Cortex of kidney (tissue), 1 donor: ENCODE data around the gene SPOCK1.
"Not testable (repeated sequence)": the region's sequence is repeated elsewhere in the genome, so short reads cannot be mapped to it uniquely, and the experiment has no call there.

Experiments used
- DNase-seq: peaks from one replicate; lab custom pipeline; 2025; lab: John Stamatoyannopoulos, UW

Gene SPOCK1

DNA sequence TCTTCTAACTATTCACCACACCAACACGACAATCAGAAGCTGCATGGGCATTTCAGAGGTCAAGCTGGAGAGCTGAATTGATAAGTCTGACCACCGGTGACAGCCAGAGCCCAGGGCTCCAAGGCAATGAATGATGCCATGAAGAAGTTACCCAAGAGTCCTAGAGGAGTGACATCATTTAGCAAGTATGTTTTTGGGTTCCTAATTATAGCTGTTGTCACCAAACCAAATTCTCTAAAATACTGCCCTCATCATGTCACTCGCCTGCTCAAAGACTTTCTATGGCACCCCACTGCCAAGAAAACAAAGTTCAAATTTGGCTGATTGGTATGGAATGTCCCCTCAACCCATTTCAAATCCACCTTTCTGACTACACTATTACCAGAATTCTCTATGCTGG, 235.1 kb downstream of the SPOCK1 start:
- no peak for DNase-seq

DNA sequence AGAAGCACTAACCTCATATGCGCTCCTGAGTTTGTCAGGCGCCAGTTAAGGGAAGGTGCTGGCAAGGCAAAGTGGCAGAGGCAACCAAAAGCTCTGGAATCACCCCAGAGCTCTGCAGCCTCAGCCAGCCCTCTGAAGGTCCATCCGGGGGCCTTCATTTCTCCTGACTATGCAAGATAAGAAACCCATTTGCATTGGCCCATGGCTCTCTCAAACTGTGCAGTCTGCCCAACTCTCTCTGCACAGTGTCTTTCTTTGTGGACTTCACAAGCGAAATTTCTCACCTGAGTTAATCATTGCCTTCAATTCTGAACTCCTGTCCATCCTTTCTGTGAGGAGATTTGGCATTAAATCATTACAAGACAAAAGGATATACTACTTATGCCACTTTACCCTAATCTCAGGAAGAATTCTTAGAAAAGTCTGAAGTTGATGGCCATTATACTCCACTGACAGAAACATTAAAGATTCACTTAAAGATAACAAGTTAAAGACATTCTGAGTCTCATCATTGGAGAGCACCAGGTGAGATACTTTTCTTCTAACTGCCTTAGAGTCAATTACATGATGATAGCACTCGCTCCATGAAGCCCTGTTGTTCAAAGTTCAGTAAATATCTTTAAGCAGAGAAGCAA, 235.6 kb downstream of the SPOCK1 start:
- DNase-seq: no peak

DNA sequence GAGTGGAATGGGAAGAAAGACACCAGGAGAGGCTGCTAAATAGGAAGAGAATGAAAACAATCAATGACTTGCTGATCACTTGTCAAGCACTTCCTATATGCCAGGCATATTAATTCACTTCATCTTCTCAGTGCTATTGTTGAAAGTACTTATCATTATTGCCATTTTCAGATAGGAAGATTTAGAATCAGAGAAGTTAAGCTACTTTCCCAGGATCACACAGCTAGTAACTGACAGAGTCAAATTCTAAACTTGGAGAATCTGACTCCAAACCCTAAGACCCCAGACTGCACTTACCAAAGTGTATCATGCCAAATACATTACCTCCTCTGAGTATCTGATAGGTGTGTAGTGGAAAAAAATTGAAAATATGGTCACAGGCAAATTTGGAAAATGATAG, 236.3 kb downstream of the SPOCK1 start:
- DNase-seq: no peak

DNA sequence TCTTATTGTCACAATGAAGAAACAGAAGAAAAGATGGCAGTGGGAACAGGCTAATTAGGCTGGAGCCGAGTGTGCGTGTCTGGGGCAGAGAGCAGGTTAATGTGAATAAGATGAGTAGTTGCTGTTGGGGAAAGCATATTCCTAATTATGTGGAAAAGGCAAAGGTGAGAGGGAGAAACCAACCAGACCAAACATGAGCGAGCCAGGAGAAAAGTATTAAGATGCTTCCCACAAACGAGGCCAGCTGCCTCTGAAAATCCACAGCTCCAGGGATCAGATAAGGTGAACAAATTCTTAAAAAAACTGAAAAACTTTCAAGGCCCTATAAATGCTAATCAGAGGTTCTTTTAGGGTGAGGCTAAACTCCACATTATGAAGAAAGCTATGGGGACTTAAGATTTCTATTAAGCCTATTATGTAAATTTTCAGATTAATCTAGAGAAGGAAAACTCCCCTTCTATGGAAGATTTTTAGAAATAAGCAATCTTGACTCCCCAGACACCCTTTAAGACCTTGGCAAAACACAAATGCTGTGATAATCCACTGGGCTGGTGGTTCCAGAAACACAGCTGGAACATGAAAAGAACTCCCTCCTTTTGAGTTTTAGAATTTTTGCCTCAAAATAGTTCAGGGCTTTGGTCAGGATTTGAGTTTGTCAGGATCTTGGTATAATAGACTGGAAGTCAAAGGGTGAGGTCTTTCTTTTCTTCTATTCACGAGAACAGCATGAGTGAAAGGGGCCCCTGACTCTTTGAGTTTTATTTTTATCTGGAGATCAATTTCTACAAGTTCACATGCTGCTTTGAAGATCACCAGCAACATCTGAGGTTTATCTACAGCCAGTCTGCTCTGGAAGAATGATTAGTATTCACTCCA, 238.1 kb downstream of the SPOCK1 start:
- DNase-seq: no peak

DNA sequence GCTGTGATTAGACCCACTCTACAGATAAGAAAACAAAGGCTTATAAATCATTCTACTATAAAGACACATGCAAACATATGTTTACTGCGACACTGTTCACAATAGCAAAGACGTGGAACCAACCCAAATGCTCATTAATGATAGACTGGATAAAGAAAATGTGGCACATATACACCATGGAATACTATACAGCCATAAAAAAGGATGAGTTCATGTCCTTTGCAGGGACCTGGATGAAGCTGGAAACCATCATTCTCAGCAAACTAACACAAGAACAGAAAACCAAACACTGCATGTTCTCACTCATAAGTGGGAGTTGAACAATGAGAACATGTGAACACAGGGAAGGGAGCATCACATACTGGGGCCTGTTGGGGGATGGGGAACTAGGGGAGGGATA, 240.0 kb downstream of the SPOCK1 start:
- not testable (repeated sequence) for DNase-seq

DNA sequence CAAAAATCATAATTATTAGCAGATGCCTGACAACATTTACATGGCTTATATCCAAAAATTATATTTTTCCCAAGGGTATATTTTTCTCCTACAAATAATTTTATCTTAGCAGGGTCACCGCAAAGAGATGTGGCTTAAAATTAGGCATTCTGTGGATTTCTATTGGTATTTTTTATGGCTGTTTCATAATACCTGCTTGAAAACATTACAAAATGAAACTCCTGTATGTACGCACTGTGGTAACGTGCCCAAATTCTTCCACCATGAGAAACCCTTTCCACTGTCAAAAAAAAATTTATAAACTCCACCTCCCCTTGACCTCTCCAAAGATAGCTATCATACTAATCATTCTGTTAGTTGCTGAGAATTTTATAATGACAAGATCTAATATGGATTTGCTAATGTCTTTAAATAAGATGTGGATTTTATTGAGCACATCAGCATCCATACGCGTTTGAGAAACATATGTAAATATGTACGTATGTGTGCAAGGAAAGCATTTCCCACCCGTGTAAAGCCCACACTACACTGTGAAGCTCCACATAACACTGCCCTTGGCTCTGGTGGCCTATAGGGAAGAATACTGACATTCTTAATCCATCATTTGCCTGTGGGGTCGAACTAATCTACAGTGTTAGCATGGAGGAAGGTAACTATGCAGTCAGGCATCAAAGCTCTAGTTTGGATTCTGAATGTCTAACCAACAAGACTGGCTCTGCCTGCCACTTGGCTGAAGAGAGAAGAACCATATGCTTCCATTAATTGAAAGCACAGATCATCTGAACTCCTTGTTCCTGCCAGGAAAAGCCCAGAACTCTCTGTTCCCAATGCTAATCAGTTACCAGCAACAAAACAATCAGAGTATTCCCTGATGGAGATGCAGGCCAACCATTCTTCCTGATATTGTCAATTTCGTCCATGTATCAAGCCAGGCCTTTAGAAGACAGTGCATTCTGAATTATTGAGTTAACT, 244.7 kb downstream of the SPOCK1 start:
- no peak for DNase-seq

DNA sequence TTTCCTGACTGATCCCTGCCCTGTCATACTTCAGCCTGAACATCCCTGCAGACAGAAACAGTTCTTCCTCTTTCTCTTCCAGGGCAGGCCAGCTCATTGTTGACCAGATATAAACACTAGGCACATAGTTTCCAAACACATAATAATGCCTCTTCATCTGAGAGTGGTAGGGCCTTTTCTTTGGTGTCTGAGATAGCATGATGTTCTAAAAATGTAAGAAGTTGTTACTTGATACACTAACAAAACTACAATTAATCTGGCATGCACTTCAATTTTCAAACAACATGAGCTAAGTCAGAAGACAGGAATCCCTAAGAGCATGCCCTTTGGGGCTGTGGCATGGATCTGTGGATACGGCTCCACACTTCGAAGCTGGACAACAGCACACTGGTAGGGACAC, 246.6 kb downstream of the SPOCK1 start:
- DNase-seq: no peak

DNA sequence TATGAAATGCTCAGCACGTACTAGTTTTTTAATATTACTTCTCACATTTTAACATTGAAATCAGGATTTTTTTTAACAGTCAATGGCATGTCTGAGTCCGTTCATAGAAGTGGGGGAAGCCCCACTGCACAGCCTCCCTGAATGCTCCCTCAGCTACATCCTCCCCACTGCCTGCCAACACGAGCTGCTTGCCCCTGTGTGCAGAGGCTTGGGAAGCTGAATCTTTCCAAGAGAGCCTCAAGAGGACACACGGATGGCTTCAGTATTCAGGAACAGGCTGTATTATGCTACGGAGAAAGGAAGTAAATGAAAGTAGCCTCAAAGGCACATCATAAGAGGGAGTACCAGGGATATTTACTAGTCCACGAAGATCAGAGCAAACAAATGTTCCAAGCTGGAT, 248.7 kb downstream of the SPOCK1 start:
- DNase-seq: no peak

DNA sequence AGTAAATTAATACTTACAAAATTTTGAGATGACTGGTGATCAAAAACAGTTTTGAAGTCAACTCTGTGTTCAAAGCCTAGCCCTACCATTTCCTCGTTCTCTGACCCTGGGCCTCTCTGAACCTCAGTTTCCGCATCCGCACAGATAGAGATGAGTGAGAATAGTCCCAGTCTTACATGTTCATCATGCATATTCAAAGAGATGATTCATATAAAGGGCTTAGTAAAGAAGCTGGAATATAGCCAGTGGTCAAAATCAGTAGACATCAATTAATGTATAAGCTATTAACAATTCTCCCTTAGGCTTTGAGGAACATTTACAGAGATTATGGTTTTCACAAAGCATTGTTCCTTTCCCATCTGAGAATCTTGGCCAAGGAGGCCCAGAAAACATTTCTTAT, 250.6 kb downstream of the SPOCK1 start:
- no peak for DNase-seq

DNA sequence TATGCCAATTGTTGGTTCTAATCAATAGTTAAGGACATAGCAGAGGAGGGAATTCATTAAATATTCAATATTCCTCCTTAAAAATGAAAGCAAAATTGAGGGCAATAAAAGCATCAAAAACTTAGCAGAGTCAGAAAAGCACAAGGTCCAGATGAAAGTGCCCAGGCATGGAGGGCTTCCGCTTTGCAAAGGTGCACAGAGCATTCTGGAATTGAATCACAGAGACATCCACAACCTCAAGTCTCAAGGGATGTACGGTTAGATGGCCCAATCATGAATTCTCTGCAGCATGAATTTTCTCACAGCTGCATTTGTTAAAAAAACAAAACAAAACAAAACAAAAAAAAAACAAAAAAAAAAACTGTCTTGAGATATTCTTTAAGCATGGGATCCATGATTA, 253.7 kb downstream of the SPOCK1 start:
- DNase-seq: no peak

DNA sequence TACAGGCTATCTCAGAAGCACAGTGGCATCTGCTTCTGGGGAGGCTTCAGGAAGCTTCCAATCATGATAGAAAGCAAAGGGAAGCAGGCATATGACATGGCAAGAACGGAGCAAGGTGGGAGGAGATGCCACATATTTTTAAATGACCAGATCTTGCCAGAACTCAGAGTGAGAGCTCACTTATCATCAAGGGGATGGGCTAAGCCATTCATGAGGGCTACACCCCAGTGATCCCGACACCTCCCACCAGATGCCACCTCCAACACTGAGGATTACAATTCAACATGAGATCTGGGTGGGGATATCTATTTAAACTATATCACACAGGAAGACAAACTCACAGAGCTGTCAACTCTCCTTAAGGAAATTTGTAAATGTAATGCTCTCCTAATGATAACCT, 258.8 kb downstream of the SPOCK1 start:
- DNase-seq: no peak

DNA sequence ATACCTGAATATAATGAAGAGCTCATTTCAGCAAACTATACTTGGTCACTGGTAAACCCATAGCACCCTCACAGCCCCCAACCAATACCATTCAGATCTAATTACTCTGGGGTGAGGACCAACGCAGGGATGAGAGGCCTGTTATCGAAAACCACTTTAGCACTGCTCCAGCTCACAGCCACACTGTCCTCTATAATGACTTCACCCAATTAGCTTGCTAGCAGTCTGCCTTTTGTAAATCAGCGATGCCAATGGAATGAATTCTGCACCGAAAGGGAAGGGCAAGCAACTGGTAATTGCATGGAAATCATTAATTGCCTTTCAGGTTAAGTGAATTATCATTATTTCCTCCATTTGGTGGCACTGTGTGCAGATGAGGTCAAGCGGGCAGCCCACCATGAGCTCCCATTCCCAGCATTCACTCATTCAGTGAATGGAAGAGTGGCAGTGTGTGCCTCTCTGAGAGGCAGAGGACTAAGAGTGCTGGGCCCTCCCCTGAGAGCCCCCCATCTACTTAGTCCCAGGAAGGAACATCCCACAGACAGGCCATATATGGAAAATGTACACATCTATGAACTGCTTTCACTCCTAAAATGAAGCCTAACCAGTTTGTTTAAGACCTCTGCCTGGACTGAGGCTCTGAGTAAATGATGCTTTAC, 262.1 kb downstream of the SPOCK1 start:
- no peak for DNase-seq

DNA sequence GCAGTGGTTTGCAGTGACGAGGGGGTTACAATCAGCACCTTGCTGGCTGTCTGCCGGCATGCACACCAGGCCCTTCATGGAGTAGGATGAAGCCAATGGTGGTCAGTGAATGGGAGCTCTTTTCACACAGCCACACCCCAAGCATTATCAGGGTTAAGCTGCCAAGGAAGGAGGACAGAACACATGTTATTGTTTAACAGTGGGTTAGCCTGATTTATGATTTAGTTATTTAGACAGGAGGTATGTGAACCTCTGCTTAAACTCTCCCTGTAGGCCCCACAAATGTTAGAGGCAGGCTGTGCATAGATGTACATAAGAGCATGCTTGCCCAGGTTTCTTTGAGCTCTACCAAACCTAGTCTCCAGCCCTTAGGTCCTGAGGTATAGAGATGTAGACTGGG, 262.9 kb downstream of the SPOCK1 start:
- DNase-seq: no peak

DNA sequence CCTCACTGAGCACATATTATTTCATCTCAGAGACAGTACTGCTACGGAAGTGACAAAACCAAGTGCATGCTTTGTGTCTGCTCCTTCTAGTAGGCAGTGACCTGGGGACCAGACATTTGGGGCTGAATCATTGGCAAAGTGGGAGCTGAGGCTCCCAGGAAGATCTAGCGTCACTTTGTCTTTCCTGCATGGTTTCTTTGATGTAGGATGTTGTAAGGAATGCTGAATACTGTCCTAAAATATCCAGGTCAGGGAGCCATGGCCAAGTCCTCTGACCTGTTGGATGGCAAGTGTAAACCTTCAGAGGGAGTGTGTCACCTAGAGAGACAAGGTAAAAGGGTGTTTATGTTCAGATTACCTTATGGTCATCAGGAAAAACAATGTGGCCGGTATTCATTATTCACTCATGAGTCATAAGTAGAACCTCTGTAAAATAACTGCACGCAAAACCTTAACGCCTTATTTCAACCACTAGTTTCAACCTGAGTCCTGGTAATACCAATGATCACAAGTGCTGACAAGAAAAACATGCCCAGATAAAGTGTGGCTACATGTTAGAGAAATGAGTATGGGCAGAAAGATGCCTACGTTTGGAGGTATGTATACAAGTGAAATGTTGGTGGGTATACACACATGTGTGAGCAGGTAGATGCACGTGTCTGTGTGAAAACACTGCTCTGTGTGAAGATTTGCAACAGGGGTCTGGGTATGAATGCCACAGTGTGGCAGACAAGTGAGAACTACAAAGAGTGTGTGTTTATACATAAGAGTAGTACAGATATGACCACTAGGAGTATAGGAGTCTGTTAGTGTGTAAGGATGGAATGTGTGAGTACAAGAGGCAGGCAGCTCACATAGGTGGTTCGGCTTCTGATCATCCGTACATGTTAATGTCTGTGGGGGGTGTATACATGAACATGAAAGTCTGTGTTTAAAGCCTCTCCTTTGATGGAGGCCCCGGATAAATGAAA, 263.9 kb downstream of the SPOCK1 start:
- no peak for DNase-seq

DNA sequence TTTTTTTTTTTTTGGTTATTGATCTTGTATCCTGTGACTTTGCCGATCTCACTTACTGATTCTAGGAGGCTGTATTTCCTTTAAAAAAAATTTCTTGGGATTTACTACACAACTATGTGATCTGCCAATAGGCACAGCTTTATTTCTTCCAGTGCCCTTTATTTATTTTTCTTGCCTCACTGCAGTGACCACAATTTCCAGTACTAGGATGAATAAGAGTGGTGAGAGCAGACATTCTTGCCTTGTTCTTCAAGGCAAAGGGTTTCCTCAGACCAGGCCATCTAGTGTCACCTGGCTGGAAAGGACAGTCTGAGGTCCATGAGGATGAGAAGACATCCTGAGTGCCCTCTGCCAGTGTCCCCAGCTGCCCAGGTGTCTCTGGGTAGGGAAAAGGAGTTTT, 265.4 kb downstream of the SPOCK1 start:
- no peak for DNase-seq

DNA sequence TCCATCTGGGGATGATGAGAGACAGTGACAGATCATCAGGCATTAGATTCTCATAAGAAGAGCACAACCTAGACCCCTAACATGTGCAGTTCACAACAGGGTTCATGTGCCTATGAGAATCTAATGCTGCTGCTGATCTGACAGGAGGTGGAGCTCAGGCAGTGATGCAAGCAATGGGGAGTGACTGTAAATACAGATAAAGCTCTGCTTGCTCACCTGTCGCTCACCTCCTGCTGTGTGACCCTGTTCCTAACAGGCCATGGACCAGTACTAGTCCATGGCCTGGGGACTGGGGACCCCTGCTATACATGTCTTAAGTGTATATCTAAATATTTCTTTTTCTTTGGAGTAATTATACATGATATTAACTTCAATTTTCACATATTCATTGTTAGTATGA, 265.8 kb downstream of the SPOCK1 start:
- DNase-seq: not testable (repeated sequence)

DNA sequence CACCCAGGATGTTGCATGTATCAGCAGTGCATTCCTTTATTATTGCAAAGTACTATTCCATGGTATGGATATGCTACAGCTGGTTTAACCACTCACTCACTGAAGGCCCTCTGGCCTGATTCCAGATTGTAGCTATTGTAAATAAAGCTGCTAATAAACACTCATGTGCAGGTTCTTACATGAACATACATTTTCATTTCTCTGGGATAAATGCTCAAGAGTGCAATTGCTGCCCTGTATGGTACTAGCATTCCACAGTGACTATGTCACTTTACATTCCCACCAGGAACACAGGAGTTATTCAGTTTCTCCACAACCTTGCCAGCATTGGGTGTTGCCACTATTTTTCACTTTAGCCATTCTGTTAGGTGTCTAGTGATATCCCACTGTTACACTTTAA, 267.6 kb downstream of the SPOCK1 start:
- no peak for DNase-seq

DNA sequence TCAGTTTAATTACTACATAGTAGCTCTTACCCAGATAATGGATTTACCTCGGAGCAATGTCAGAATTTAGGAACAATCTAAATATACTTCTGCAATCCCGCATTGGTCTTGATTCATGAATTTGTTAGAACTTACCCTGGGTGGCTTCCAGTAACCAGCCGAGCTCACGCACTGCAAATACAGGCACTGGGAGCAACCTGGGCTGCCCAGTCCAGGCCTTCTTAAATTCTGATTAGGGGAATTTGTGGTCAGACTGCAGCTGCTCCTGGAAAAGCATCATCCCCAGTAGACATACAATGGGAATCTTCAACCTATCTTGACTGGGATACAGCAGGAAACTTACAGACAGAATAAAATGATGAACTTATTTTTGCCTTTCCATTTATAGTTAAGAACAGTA, 270.3 kb downstream of the SPOCK1 start:
- DNase-seq: no peak

DNA sequence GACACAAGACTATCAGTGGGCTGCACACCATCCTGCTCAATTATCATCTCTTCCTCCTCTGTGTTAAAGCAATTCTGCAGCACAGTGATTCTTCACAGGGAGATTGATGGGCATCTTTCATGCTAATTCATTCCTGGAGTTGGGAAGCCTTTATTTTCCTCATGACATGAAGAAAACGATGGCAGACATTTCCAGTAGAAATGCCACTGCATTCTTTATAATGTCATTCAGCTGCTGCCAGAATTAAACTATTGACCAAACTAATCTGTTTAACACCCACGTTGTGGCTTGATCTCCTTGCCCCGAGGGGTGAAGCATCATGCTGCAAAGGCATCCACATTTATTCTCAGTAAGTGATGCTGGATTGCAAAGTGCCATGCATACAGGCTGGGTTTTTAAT, 273.0 kb downstream of the SPOCK1 start:
- no peak for DNase-seq
